GM21390 (cell line): ENCODE results near the gene CUX1.
"Not testable (repeated sequence)": the region's sequence is repeated elsewhere in the genome, so short reads cannot be mapped to it uniquely, and the experiment has no call there.

ENCODE experiments used
- ATAC-seq: cut with Tn5 transposase; IDR thresholded peaks from one replicate; pipeline ENCODE4 v1.9.1; 2021; ENCODE audit not compliant: unreplicated experiment

Gene CUX1

GRCh38 chr7:102227371-102227770 lies 409.9 kb downstream of the CUX1 start:
- no peak for ATAC-seq

- no peak for ATAC-seq
Observed at GRCh38 chr7:102228935-102229334, 411.5 kb downstream of the CUX1 start.

DNA sequence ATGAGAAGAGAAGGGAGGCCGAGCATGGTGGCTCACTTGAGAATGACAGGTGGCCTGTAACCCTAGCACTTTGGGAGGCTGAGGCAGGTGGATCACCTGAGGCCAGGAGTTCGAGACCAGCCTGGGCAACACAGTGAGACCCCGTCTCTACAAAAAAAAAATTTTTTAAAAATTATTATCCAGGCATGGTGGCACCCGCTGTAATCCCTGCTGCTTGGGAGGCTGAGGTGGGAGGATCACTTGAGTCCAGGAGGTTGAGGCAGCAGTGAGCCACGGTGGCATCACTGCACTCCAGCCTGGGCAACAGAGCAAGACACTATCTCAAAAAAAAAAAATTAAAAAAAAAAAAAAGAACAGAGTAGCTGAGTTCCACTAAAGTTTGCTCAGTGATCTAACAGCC lies 412.7 kb downstream of the CUX1 start:
- not testable (repeated sequence) for ATAC-seq

- no peak for ATAC-seq
Observed at GRCh38 chr7:102230593-102230992, 413.2 kb downstream of the CUX1 start.

GRCh38 chr7:102232611-102233286 lies 415.3 kb downstream of the CUX1 start:
- ATAC-seq: no peak

GRCh38 chr7:102234131-102234530 lies 416.7 kb downstream of the CUX1 start:
- ATAC-seq: no peak

- ATAC-seq: no peak
Observed at GRCh38 chr7:102234801-102235550, 417.6 kb downstream of the CUX1 start.

DNA sequence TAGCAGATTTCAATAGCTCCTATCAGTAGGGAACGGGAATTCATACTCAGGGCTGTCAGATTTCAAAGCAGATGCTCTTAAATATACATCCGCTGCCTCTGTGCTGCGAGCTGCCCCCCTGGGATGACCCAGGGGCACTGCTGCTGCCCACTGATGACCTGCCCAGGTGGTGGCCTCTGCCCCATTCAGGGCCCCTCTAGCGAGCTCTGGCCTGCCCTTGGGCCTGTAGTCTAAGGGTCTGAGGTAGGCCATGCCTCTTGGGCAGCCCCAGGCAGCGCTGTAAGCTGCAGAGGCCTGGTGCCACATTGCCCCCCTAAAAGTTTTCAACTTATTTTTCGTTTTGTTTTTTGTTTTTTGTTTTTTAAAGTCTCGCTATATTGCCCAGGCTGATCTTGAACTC lies 418.7 kb downstream of the CUX1 start:
- ATAC-seq: no peak

DNA sequence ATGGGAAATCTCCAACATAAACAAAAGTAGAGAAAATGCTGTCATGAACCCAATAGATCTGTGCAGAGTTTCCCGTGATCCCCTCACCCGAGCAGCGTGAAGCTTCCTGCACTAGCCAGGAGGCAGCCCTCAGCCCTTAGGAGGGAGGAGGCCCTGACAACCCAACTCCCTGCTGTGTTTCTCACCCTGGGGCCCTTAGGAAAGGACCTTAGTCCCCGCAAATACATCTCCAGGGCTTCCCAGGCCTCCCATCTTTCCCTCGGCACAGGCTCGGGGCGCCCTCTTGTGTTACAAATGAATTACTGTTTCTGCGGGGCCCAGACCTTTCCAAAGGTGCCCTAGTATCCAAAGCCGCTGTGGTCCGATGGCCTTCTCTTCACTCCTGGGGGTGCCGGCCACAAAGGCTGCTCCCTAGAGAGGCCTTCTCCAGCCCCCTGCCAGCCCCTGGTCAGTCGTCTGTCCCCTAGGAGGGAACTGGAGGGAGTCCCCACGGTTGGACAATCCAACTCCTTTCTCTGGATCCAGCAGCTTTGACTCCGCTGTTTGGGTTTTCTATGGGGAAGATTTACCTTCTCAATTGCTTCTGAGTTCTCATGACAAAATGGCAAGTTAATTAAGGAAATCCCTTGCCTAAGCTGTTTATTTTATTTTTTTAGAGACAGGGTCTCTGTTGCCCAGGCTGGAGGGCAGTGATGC lies 419.3 kb downstream of the CUX1 start:
- no peak for ATAC-seq

DNA sequence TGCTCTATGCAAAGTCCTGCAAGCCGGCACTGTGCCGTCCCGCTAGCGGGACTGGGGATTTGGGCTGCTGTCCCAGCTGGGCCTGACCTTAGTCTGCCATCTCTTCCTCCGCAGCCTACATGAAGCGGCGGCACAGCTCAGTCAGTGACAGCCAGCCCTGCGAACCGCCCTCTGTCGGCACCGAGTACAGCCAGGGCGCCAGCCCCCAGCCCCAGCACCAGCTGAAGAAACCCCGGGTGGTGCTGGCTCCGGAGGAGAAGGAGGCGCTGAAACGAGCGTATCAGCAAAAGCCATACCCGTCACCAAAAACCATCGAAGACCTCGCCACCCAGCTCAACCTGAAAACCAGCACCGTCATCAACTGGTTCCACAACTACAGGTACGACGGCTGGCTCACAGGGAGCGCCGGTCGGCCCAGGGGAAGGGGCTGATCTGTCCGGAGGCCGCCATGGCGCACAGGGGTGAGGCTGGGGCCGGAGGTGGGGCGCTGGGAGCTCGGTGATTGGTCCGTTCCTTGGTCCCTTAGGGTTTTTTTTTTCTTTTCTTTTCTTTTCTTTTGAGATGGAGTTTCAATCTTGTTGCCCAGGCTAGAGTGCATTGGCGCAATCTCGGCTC lies 421.9 kb downstream of the CUX1 start:
- no peak for ATAC-seq

DNA sequence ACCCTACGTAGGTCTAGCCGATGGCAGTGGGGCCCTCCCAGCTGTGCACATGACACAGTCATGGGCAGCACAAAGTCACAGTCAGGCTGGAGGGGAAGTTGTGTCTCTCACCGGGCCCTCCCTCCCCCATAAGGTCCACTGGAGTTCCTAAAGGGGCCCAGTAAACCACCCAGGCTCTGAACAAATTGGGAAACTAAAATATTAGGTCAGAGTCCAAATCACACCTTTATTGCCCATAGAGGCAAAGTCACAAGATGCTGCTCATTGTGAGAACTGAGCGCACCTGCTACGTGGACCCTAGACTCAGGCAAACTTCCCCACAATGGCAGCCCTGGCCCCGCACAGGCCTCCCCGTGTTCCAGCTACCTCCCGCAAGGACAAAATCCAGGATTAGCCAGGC lies 424.0 kb downstream of the CUX1 start:
- ATAC-seq: no peak

GRCh38 chr7:102244601-102245000 lies 427.2 kb downstream of the CUX1 start:
- no peak for ATAC-seq

- no peak for ATAC-seq
Observed at GRCh38 chr7:102248081-102248455, 430.6 kb downstream of the CUX1 start.

GRCh38 chr7:102248456-102249395 lies 431.3 kb downstream of the CUX1 start:
- ATAC-seq: no peak

DNA sequence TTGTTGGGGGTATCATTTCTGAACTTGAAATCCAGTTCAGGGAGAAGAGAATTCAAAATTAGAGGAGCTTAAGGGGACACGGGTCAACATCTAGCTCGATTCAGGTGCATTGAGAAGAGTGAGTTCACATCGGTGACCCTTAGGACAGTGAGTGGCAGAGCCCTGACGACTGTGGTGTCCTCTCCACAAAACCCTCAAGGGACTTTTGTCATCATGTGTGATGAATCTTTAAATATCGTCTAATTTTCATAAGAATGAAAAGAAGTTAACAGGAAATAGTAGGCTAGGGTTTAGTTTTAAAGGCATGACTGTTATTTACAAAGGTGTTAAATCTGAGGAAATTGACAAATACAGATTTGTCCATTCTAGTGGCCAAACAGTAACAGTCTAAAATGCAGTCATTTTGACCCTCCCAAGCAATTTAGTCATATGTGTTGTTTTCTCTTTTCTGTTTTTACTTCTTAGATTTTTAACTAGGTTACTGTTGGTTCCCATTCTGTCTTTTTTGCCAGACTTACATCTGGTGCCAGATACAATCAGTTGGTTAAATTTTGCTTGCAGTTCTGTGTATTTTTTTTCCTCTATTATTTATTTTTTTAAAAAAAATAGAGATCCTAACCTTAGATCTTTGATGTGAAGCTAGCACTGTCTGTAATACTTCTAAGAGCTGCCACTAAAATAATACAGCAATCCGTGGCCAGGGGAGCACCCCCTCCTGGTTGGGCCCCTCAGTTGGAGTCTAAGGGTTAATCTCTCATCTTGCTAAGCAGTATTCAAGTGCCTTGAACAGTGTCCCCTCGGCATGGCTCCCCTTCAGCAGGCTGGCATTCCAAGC lies 434.3 kb downstream of the CUX1 start:
- ATAC-seq: no peak

DNA sequence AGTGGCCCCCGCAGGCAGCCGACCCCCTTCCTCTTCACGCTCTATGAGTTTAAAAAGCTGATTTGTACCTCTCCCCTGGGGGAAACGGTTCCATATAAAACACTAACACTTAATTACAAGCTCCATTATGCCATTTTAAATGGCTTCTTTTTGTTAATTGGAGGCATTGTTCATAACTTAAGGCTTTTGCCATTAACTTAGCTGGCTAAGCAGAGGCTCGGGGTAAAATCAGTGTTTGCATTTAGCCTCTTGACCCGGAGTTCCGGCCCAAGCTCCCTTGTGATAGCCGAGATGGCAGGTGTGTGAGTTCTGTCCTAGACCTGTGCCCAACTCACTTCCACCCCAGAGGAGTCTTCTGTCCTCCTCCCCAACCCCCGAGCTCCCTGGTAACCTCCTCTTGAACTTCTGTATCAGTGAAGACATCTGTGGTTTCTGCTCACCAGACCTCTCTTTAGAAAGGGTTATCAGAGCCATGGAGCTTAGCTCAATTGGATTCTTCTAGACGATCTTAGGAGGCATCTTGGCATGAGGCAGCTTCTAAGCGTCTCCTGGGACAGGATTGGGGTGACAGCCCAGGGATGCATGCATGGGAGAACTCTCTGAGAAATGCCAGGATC lies 435.0 kb downstream of the CUX1 start:
- no peak for ATAC-seq

DNA sequence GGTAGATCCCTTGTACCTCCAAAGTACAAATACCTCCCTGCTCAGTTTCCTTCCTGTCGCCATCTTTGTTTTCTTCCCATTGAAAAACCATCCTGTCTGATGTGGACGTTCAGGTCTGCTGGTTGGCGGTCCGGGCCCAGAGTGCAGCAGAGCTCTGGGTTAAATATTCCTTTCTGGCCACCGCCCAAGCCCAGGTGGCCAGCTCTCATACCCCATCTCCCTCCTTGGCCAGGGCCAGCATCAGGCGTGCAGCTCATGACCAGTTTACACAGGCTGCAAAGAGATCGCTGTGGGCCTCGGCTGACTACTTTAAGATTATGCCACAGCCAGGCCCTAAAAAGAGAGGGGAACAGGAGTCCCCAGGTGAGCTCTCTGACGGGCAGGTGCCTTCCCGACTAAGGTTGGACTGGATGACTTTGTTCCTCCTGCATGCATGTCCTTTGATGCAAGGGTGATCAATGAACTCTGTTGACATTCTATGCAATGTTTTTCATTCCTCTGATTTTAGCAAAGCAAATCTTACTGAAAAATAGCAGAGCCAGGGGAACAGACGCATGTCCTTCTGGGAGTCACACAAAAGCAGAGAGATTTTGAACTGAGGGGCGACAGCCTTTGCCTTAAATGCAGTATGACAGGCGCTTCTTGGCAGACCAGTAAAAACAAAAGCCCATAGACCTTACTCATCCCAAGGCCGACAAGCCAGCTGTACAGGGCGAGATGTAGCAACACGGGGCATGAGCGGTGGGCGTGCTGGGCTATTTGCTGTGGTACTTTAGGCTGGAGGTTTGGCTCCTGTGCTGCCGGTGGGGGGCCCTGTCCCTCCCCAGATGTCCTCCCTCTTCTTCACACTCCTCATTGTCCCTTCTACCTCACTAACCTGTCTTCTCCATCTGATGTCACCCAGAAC lies 435.9 kb downstream of the CUX1 start:
- no peak for ATAC-seq

- ATAC-seq: no peak
Observed at GRCh38 chr7:102253973-102254370, 436.5 kb downstream of the CUX1 start.
